ENCODE measurements around the gene ELFN2. TPM values are rescaled to one million over a fixed set of nuclear protein-coding genes. Genes with fewer than 3 reads are reported as not detected.

Gene ELFN2
- total RNA-seq, 3 donors from 2014 or later: 0.35 to 0.54 TPM; not detected in 1

- DNase-seq (no peak), ATAC-seq (no peak)
- no peak overlapping the region for H3K4me3 ChIP-seq
- H3K9me3 ChIP-seq: no peaks in the 10 kb centered on the region
- intact Hi-C loops (cut with DNase I, micrococcal nuclease): no loop called here
- H3K36me3 ChIP-seq (ENCODE audit: low read depth): no peaks in the 10 kb centered on the region
- TF ChIP-seq CTCF (IDR thresholded peaks at IDR 0.05): no peak
- no peaks in the 10 kb centered on the region for H3K4me1 ChIP-seq (ENCODE audit: low read depth)
Measured at GRCh38 chr22:37358386-37358785, 68.9 kb downstream of the ELFN2 start.

GRCh38 chr22:37357446-37358075, 69.7 kb downstream of the ELFN2 start:
- intact Hi-C loops (cut with DNase I, micrococcal nuclease): no loop called here
- no peak overlapping the region for H3K4me3 ChIP-seq
- no peak for ATAC-seq
- DNase-seq: no peak
- TF ChIP-seq CTCF (IDR thresholded peaks at IDR 0.05): no peak
- no peaks in the 10 kb centered on the region for H3K36me3 ChIP-seq (ENCODE audit: low read depth)
- no peaks in the 10 kb centered on the region for H3K4me1 ChIP-seq (ENCODE audit: low read depth)
- no peaks in the 10 kb centered on the region for H3K9me3 ChIP-seq

GRCh38 chr22:37356922-37357321, 70.4 kb downstream of the ELFN2 start:
- no peak for TF ChIP-seq CTCF (IDR thresholded peaks at IDR 0.05)
- Histone ChIP-seq H3K9me3 (no peaks in the 10 kb centered on the region), H3K36me3 (ENCODE audit: low read depth) (no peaks in the 10 kb centered on the region), H3K4me1 (ENCODE audit: low read depth) (no peaks in the 10 kb centered on the region), H3K4me3 (no peak overlapping the region)
- ATAC-seq (no peak), DNase-seq (no peak)
- intact Hi-C loops (cut with DNase I, micrococcal nuclease): no loop called here

GRCh38 chr22:37355174-37355573, 72.1 kb downstream of the ELFN2 start:
- DNase-seq (no peak), ATAC-seq (no peak)
- intact Hi-C loops (cut with DNase I, micrococcal nuclease): no loop called here
- no peaks in the 10 kb centered on the region for H3K36me3 ChIP-seq (ENCODE audit: low read depth)
- no peak overlapping the region for H3K4me3 ChIP-seq
- H3K9me3 ChIP-seq: no peaks in the 10 kb centered on the region
- TF ChIP-seq CTCF (IDR thresholded peaks at IDR 0.05): no peak
- H3K4me1 ChIP-seq (ENCODE audit: low read depth): no peaks in the 10 kb centered on the region

GRCh38 chr22:37354670-37355069, 72.6 kb downstream of the ELFN2 start:
- intact Hi-C loops (cut with DNase I, micrococcal nuclease): no loop called here
- no peak for TF ChIP-seq CTCF (IDR thresholded peaks at IDR 0.05)
- Histone ChIP-seq H3K36me3 (ENCODE audit: low read depth) (no peaks in the 10 kb centered on the region), H3K9me3 (no peaks in the 10 kb centered on the region), H3K4me3 (no peak overlapping the region), H3K4me1 (ENCODE audit: low read depth) (no peaks in the 10 kb centered on the region)
- ATAC-seq (no peak), DNase-seq (no peak)

GRCh38 chr22:37354261-37354660, 73.0 kb downstream of the ELFN2 start:
- no peak for ATAC-seq
- no peaks in the 10 kb centered on the region for H3K9me3 ChIP-seq
- intact Hi-C loops (cut with DNase I, micrococcal nuclease): no loop called here
- no peaks in the 10 kb centered on the region for H3K4me1 ChIP-seq (ENCODE audit: low read depth)
- no peak for DNase-seq
- no peak for TF ChIP-seq CTCF (IDR thresholded peaks at IDR 0.05)
- H3K36me3 ChIP-seq (ENCODE audit: low read depth): no peaks in the 10 kb centered on the region
- H3K4me3 ChIP-seq: no peak overlapping the region

Data from mucosa of descending colon (tissue), 3 donors.